ENCODE measurements around the gene PHF23.

Gene PHF23

GRCh38 chr17:7239091-7240027 lies at the start of gene PHF23:
Gene PHF23 (minus strand): TSS chr17:7239457. CDS start chr17:7239279, 178 bp downstream.
- CTCF ChIA-PET, result interaction anchor here (1.1 to 1.5 kb wide), 5 partner anchors 12 to 448 kb away, joined by 3 read pairs; partner anchors contain the start of genes CTDNEP1 and TP53
- POLR2A ChIA-PET, result no interaction called here
- DNase-seq (ENCODE audit: extremely low spot score), result peak; percentile 97
- TF ChIP-seq CTCF (IDR thresholded peaks at IDR 0.05; ENCODE audit: control extremely low read depth, extremely low read depth, low read depth, missing control alignments), result no peak

DNA sequence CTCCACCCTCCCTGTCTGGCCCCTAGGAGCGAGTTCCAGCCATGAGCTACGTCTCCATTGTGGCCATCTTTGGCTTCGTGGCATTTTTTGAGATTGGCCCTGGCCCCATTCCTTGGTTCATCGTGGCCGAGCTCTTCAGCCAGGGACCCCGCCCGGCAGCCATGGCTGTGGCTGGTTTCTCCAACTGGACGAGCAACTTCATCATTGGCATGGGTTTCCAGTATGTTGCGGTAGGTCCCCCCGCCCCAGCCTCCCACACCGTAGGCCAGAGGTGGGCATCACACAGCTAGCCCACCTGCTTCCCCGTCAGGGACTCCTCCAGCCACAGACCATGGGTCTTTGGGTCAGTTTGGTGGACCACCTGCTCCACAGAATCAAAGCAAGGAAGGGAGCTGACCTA lies 46.4 kb upstream of the PHF23 start:
- CTCF ChIA-PET, result interaction anchor here (1.3 to 8.4 kb wide), 4 partner anchors 8 to 275 kb away, joined by 3 to 80 read pairs (median 4); no protein-coding TSS in a partner anchor
- POLR2A ChIA-PET, result no interaction called here
- no peak for TF ChIP-seq CTCF (IDR thresholded peaks at IDR 0.05; ENCODE audit: control extremely low read depth, extremely low read depth, low read depth, missing control alignments)
- DNase-seq (ENCODE audit: extremely low spot score), result no peak

- no peak for TF ChIP-seq CTCF (IDR thresholded peaks at IDR 0.05; ENCODE audit: control extremely low read depth, extremely low read depth, low read depth, missing control alignments)
- ChIA-PET POLR2A (no interaction called here), CTCF (interaction anchor here (0.6 to 8.4 kb wide), 5 partner anchors 9 to 276 kb away, joined by 3 to 80 read pairs (median 3); no protein-coding TSS in a partner anchor)
- no peak for DNase-seq (ENCODE audit: extremely low spot score)
Measured at GRCh38 chr17:7284911-7285310, 45.7 kb upstream of the PHF23 start.

GRCh38 chr17:7283471-7284216 lies 44.4 kb upstream of the PHF23 start:
- no peak for DNase-seq (ENCODE audit: extremely low spot score)
- POLR2A ChIA-PET, result no interaction called here
- CTCF ChIA-PET, result interaction anchor here (1.3 to 8.4 kb wide), 3 partner anchors 9 to 27 kb away, joined by 3 to 80 read pairs (median 20); no protein-coding TSS in a partner anchor
- no peak for TF ChIP-seq CTCF (IDR thresholded peaks at IDR 0.05; ENCODE audit: control extremely low read depth, extremely low read depth, low read depth, missing control alignments)

DNA sequence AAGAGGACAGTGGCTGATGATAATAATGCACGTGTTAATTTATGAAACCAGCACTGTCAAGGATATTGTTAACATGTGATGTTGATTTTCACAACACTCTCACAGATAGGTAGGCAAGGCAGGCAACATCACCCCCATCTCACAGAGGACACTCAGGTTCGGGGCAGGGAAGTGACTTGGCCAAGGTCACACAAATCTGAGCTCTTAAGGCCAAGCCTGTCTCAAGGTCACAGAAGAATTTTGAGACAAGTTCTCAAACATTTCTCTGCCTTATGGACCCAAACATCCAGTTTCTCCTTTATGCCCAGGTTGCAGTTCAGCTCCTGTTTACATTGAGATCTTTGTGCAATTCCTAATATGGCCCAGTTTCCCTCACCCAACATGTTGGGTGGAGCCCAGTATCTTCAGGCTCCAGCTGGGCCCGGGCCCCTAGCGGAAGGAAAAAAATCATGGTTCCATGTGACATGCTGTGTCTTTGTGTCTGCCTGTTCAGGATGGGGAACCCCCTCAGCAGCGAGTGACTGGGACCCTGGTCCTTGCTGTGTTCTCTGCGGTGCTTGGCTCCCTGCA lies 43.6 kb upstream of the PHF23 start:
- DNase-seq (ENCODE audit: extremely low spot score), result peak; percentile 26
- ChIA-PET POLR2A (interaction anchor here (0.6 kb wide), 1 partner anchor 277 kb away, joined by 3 read pairs; no protein-coding TSS in a partner anchor), CTCF (interaction anchor here (1.3 to 8.4 kb wide), 4 partner anchors 9 to 26 kb away, joined by 3 to 80 read pairs (median 14); no protein-coding TSS in a partner anchor)
- TF ChIP-seq CTCF (IDR thresholded peaks at IDR 0.05; ENCODE audit: control extremely low read depth, extremely low read depth, low read depth, missing control alignments), result no peak
